Heart right ventricle (tissue), 16 donors: ENCODE results near the gene NUCB1. TPM values are rescaled to one million over a fixed set of nuclear protein-coding genes. Genes with fewer than 3 reads are reported as not detected.

Source experiments
- ATAC-seq, 8 donors: fragments of 200-7000 bp; cut with Tn5 transposase; one replicate each; pipeline ENCODE4 v1.9.1; 2020; ENCODE audit warnings: mild to moderate bottlenecking in 8 of 8, moderate library complexity in 8 of 8, moderate number of reproducible peaks in 1 of 8
- DNase-seq, 2 donors: peaks; one replicate each; pipeline ENCODE4 v3.0.0-alpha.2; 2020
- H3K27ac ChIP-seq, 10 donors: fragments of 200-600 bp; sonication (generic) in 2 of 10; one replicate each; pipeline versions ENCODE4 v1.5.0 to v1.8.0; 2020 to 2022; ENCODE audit warnings: mild to moderate bottlenecking in 3 of 10
- H3K27me3 ChIP-seq, 7 donors: fragments of 200-600 bp; one replicate each; pipeline ENCODE4 v1.8.0; 2021 to 2022; ENCODE audit warnings: mild to moderate bottlenecking in 2 of 7
- H3K36me3 ChIP-seq, 9 donors: fragments of 200-600 bp; sonication (generic) in 1 of 9; one replicate each; pipeline versions ENCODE4 v1.5.0 to v1.8.0; 2020 to 2022; ENCODE audit warnings: mild to moderate bottlenecking in 2 of 9
- H3K4me1 ChIP-seq, 9 donors: fragments of 200-600 bp; sonication (generic) in 1 of 9; one replicate each; pipeline versions ENCODE4 v1.5.0 to v1.8.0; 2020 to 2022; ENCODE audit warnings: mild to moderate bottlenecking in 4 of 9
- H3K4me3 ChIP-seq, 10 donors: fragments of 200-600 bp; sonication (generic) in 2 of 10; one replicate each; pipeline versions ENCODE4 v1.5.0 to v1.8.0; 2020 to 2022; ENCODE audit warnings: mild to moderate bottlenecking in 7 of 10, moderate library complexity in 2 of 10
- H3K9me3 ChIP-seq, 11 donors: fragments of 200-600 bp in 10 of 11; sonication (generic) in 2 of 11; one replicate each; pipeline versions ENCODE4 v1.5.0 to v1.8.0; 2013 to 2022; ENCODE audit warnings: mild to moderate bottlenecking in 2 of 11, control low read depth in 1 of 11, moderate library complexity in 1 of 11
- CTCF ChIP-seq, 9 donors: fragments of 200-600 bp; sonication (generic) in 2 of 9; IDR thresholded peaks; one replicate each; pipeline versions ENCODE4 v1.5.0 to v1.8.0; 2021 to 2022; ENCODE audit warnings: antibody characterized with exemption in 9 of 9, mild to moderate bottlenecking in 5 of 9, moderate library complexity in 1 of 9
- WGBS, 2 donors: extraction: QIAGEN DNeasy Blood & Tissue Kit; methylation state at CpG; one replicate each; pipeline ENCODE4 v1.1.7; 2013; ENCODE audit warnings: inconsistent platforms in 1 of 2; 5-methylcytosine and 5-hydroxymethylcytosine counted together
- intact Hi-C, 10 donors: fragments of 100-400 bp; cut with DNase I; formaldehyde crosslinking; loops; one replicate each; pipeline versions ENCODE4 v1.11.1 to v1.14.2; 2022
- polyA plus RNA-seq, 2 donors: library from polyadenylated mRNA; stranded (reverse); fragments of 200-250 nt; gene quantifications; one replicate each; pipeline ENCODE4 v1.2.3, GENCODE V29; 2013
- total RNA-seq, 10 donors: library from RNA; stranded (reverse); fragmentation: NEBNext Ultra II Directional in 3 of 10; extraction: Animal tissue kit (Norgen Biotek cat#: 25700) in 3 of 10; gene quantifications; one replicate each; pipeline versions ENCODE4 v1.2.1 to v1.2.4, GENCODE V29; 2021 to 2023
- donor health status: Arrhythmogenic right ventricular cardiomyopathy.
- donor health status: ischemic (EF 13 %, LVEDD 7.1; RV severe dilation, severe dysfunction).
- donor health status: healthy with polysubstance abuse.
- donor health status: DM: no; HTN: yes; CAD: no.
- donor health status: DM: no; HTN: no; CAD: no.
- donor health status: ischemic (EF 25% LVEDD 6.9; RV normal size, moderate dysfunction).
- donor health status: ischemic (EF 25% LVEDD 5.7; RV mildly dilated, moderate dysfunction).
- donor health status: healthy.
- donor health status: DM: yes; HTN: yes; CAD: no.
- donor health status: Ischemic cardiomyopathy.
- donor health status: ischemic (EF 35%, LVEDD 5.7; RV mildly dilated, moderate dysfunction).
- donor health status: nonischemic (EF 11% LVEDD 7.7; RV severe dilation, severe dysfunction).
- donor health status: DM: yes; HTN: yes; CAD: no.
- donor health status: PGD.
- donor health status: ischemic (EF 29% LVEDD 5.4; RV normal size, mild dysfunction).
- donor health status: nonischemic (EF 23%, LVEDD 6.1; RV moderate dilation, normal function).

NUCB1 gene
- total and polyA plus RNA-seq, 12 donors: 170 to 452 (median 304) TPM

DNA sequence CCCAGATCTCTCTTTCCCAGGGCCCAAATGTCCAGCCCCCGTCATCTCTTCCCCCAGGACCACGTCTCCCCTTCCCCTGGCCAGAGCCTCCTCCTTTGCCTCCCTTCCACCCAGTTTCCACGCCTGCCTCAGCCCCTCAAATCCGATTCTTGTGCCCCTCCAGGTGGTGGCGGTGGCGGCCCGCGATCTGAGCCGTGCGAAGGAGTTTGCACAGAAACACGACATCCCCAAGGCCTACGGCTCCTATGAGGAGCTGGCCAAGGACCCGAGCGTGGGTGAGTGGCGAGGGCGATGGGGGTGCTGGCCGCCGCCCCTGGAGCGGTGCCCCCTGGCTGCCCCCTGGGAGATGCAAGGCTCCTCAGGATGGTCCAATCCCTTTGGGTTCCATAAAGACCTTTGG is 34.7 kb downstream of the NUCB1 start:
- intact Hi-C loops: no loop called here
- Histone ChIP-seq H3K27me3 (peaks cover 0 to 19% (median 0%) of the 10 kb centered on the region in 7 donors), H3K36me3 (no peaks in the 10 kb centered on the region), H3K4me3 (no peak overlapping the region), H3K4me1 (peaks cover 0 to 15% (median 11%) of the 10 kb centered on the region in 9 donors), H3K27ac (no peak overlapping the region), H3K9me3 (no peaks in the 10 kb centered on the region)
- ATAC-seq (no peak), DNase-seq (no peak)
- TF ChIP-seq CTCF (IDR thresholded peaks at IDR 0.05): no peak
- 78 to 79% methylated on average over 19 of the region's 19 CpGs for WGBS, 2 donors

GRCh38 chr19:48935864-48936263 is 35.8 kb downstream of the NUCB1 start:
- Histone ChIP-seq H3K4me3 (no peak overlapping the region), H3K27me3 (peaks cover 0 to 19% (median 0%) of the 10 kb centered on the region in 7 donors), H3K4me1 (peaks cover 0 to 15% (median 11%) of the 10 kb centered on the region in 9 donors), H3K27ac (no peak overlapping the region), H3K36me3 (no peaks in the 10 kb centered on the region), H3K9me3 (peaks cover 0 to 5% (median 4%) of the 10 kb centered on the region in 11 donors)
- no peak for DNase-seq
- intact Hi-C loops: no loop called here
- WGBS, 2 donors: 97% methylated on average over 25 of the region's 25 CpGs
- ATAC-seq: no peak
- TF ChIP-seq CTCF (IDR thresholded peaks at IDR 0.05): no peak

- H3K4me1 ChIP-seq: peaks cover 0 to 10% (median 9%) of the 10 kb centered on the region in 9 donors
- TF ChIP-seq CTCF (IDR thresholded peaks at IDR 0.05): no peak
- peaks cover 0 to 8% (median 0%) of the 10 kb centered on the region in 7 donors for H3K27me3 ChIP-seq
- WGBS, 2 donors: 83 to 84% methylated on average over 7 of the region's 7 CpGs
- H3K27ac ChIP-seq: no peak overlapping the region
- H3K9me3 ChIP-seq: peaks cover 0 to 11% (median 9%) of the 10 kb centered on the region in 11 donors
- intact Hi-C loops: no loop called here
- DNase-seq (no peak), ATAC-seq (no peak)
- no peak overlapping the region for H3K4me3 ChIP-seq
- H3K36me3 ChIP-seq: no peaks in the 10 kb centered on the region
Measured at GRCh38 chr19:48938256-48938655, 38.1 kb downstream of the NUCB1 start.

GRCh38 chr19:48940902-48941301 is 40.8 kb downstream of the NUCB1 start:
- no peaks in the 10 kb centered on the region for H3K27me3 ChIP-seq
- ATAC-seq (no peak), DNase-seq (no peak)
- H3K36me3 ChIP-seq: no peaks in the 10 kb centered on the region
- no peak overlapping the region for H3K27ac ChIP-seq
- no peak overlapping the region for H3K4me3 ChIP-seq
- no peaks in the 10 kb centered on the region for H3K4me1 ChIP-seq
- intact Hi-C loops: no loop called here
- TF ChIP-seq CTCF (IDR thresholded peaks at IDR 0.05): no peak
- WGBS, 2 donors: 96% methylated on average over 5 of the region's 5 CpGs
- H3K9me3 ChIP-seq: peaks cover 0 to 11% (median 9%) of the 10 kb centered on the region in 11 donors
